GM12878 (cell line): ENCODE results near the gene ZSCAN9. TPM values are rescaled to one million over a fixed set of nuclear protein-coding genes. Genes with fewer than 3 reads are reported as not detected.

Experiments
- ATAC-seq: fragments of 200-7000 bp; cut with Tn5 transposase; 3 replicates; pipeline ENCODE4 v1.9.1; 2020; ENCODE audit warnings: mild to moderate bottlenecking, moderate library complexity
- BruUV-seq: library from RNA; stranded (reverse); fragments of 400-500 nt; replicated peaks from 2 replicates; lab custom pipeline; 2021; lab: Mats Ljungman, UMichigan
- CTCF ChIA-PET: fragments of 300-600 bp; sonication (Branson Sonifier 250); formaldehyde crosslinking; extraction: SDS; loops from one replicate; lab custom pipeline; 2021; ENCODE audit warnings: inconsistent platforms; lab: Yijun Ruan, JAX
- POLR2A ChIA-PET: fragments of 350-600 bp; formaldehyde crosslinking; extraction: SDS; loops from one replicate; lab custom pipeline; 2021; ENCODE audit warnings: inconsistent platforms; lab: Charles Lee
- RAD21 ChIA-PET: fragments of 300-600 bp; sonication (Branson Sonifier 250); formaldehyde crosslinking; loops from one replicate; lab custom pipeline; 2023; ENCODE audit warnings: antibody characterized with exemption; ENCODE audit not compliant: unreplicated experiment; lab: Charles Lee
- SMC1A ChIA-PET: fragments of 300-600 bp; sonication (Branson Sonifier 250); formaldehyde crosslinking; loops from one replicate; lab custom pipeline; 2023; ENCODE audit not compliant: unreplicated experiment, uncharacterized antibody; lab: Charles Lee
- DNase-seq: peaks from one replicate; pipeline ENCODE4 v3.0.0-alpha.2; 2011; ENCODE audit warnings: low read depth, low spot score
- FAIRE-seq: peaks from 3 replicates; lab custom pipeline; 2011; peaks lifted over from hg19 to GRCh38; lab: Jason Lieb, UNC
- H2AFZ ChIP-seq: 2 replicates; pipeline ENCODE4 v1.6.0; 2011; ENCODE audit warnings: low read depth, low read length, control low read depth; ENCODE audit not compliant: control insufficient read depth
- H3K27ac ChIP-seq: 2 replicates; pipeline ENCODE4 v1.5.1; 2011; ENCODE audit warnings: control low read depth; ENCODE audit not compliant: control insufficient read depth, insufficient read depth
- H3K27me3 ChIP-seq, 2 experiments: replicated peaks in 1 of 2; 2 replicates each; pipeline versions ENCODE4 v1.6.0 to v1.6.1; 2011; ENCODE audit warnings: low read length in 1 of 2; ENCODE audit not compliant: control insufficient read depth in 2 of 2, insufficient read depth in 2 of 2
- H3K36me3 ChIP-seq, 2 experiments: 2 replicates each; pipeline ENCODE4 v1.5.1; 2011; ENCODE audit warnings: low read length in 1 of 2; ENCODE audit not compliant: control insufficient read depth in 2 of 2, insufficient read depth in 2 of 2
- H3K4me1 ChIP-seq: 2 replicates; pipeline ENCODE4 v1.6.1; 2011; ENCODE audit warnings: mild to moderate bottlenecking, low read length, moderate library complexity, mixed read lengths; ENCODE audit not compliant: control insufficient read depth, insufficient read depth
- H3K4me2 ChIP-seq: 2 replicates; pipeline ENCODE4 v1.6.0; 2011; ENCODE audit warnings: control low read depth; ENCODE audit not compliant: control insufficient read depth, insufficient read depth
- H3K4me3 ChIP-seq: fragments of 200-600 bp; sonication (generic); 2 replicates; pipeline ENCODE4 v1.5.1; 2016
- H3K79me2 ChIP-seq: 2 replicates; pipeline ENCODE4 v1.6.0; 2011; ENCODE audit warnings: low read length; ENCODE audit not compliant: control insufficient read depth, insufficient read depth
- H3K9ac ChIP-seq: 2 replicates; pipeline ENCODE4 v1.8.0; 2011; ENCODE audit warnings: low read length, control low read depth, mixed read lengths; ENCODE audit not compliant: control insufficient read depth, insufficient read depth
- H3K9me3 ChIP-seq: replicated peaks from 3 replicates; pipeline ENCODE4 v1.5.1; 2011; ENCODE audit warnings: mild to moderate bottlenecking, low read length; ENCODE audit not compliant: control insufficient read depth, insufficient read depth
- H4K20me1 ChIP-seq: 2 replicates; pipeline ENCODE4 v1.6.0; 2011; ENCODE audit not compliant: control insufficient read depth, insufficient read depth
- ATF3 ChIP-seq: IDR thresholded peaks from 2 replicates; pipeline ENCODE4 v1.6.1; 2011; ENCODE audit warnings: low read depth, mild to moderate bottlenecking, low read length, moderate library complexity, borderline replicate concordance; ENCODE audit errors: extremely low read depth
- CBX3 ChIP-seq: fragments of 200-600 bp; sonication (generic); IDR thresholded peaks from 2 replicates; pipeline ENCODE4 v1.6.1; 2016; ENCODE audit warnings: low read depth, borderline replicate concordance
- FOS ChIP-seq: IDR thresholded peaks from 3 replicates; pipeline ENCODE4 v1.6.1; 2011; ENCODE audit warnings: borderline replicate concordance; ENCODE audit not compliant: insufficient read length; ENCODE audit errors: extremely low read depth
- FOXM1 ChIP-seq: IDR thresholded peaks from 2 replicates; pipeline ENCODE4 v1.6.1; 2012; ENCODE audit warnings: low read depth, mild to moderate bottlenecking, inconsistent platforms, low read length, moderate library complexity
- IKZF1 ChIP-seq: fragments of 450-650 bp; conservative IDR thresholded peaks from 2 replicates; pipeline ENCODE4 v1.6.1; 2017; ENCODE audit warnings: antibody characterized with exemption, mild to moderate bottlenecking
- MEF2B ChIP-seq: fragments of 450-650 bp; IDR thresholded peaks from 2 replicates; pipeline ENCODE4 v1.6.1; 2018; ENCODE audit warnings: mild to moderate bottlenecking, moderate library complexity; ENCODE audit not compliant: partially characterized antibody, poor library complexity, severe bottlenecking
- MYC ChIP-seq: IDR thresholded peaks from 2 replicates; pipeline ENCODE4 v1.6.1; 2011; ENCODE audit warnings: mild to moderate bottlenecking, low read length, moderate library complexity, inconsistent platforms; ENCODE audit not compliant: insufficient read depth, insufficient replicate concordance, insufficient read length, severe bottlenecking
- NRF1 ChIP-seq: conservative IDR thresholded peaks from 2 replicates; pipeline ENCODE4 v1.6.1; 2011; ENCODE audit warnings: mild to moderate bottlenecking, low read depth, low read length, improper control_type of control experiment
- RCOR1 ChIP-seq: conservative IDR thresholded peaks from 2 replicates; pipeline ENCODE4 v1.6.1; 2012; ENCODE audit warnings: low read depth, low read length, improper control_type of control experiment
- TARDBP ChIP-seq: IDR thresholded peaks from 2 replicates; pipeline ENCODE4 v1.6.1; 2016; ENCODE audit warnings: borderline replicate concordance
- TCF3 ChIP-seq: IDR thresholded peaks from 2 replicates; pipeline ENCODE4 v1.6.1; 2012; ENCODE audit warnings: low read depth, mild to moderate bottlenecking, low read length, borderline replicate concordance; ENCODE audit not compliant: insufficient read depth
- WRNIP1 ChIP-seq: IDR thresholded peaks from 2 replicates; pipeline ENCODE4 v1.6.1; 2011; ENCODE audit warnings: low read depth, low read length, improper control_type of control experiment, borderline replicate concordance
- WGBS: methylation state at CpG from one replicate; pipeline ENCODE4 v1.1.6; 2016; ENCODE audit warnings: low lambda C conversion rate; ENCODE audit not compliant: insufficient replicate concordance, insufficient coverage; ENCODE audit errors: missing lambda C conversion rate; 5-methylcytosine and 5-hydroxymethylcytosine counted together
- in situ Hi-C: fragments of 300-500 bp; cut with MboI; formaldehyde crosslinking; loops from 9 replicates; pipeline ENCODE4 v1.14.3; 2018; ENCODE audit warnings: mixed read lengths
- intact Hi-C: fragments of 100-400 bp; cut with micrococcal nuclease; formaldehyde crosslinking; loops from one replicate; pipeline ENCODE4 v1.14.2; 2022; ENCODE audit not compliant: unreplicated experiment
- polyA plus RNA-seq, 11 experiments: library from polyadenylated mRNA; depleted of rRNA in 4 of 11; unstranded in 6 of 11; stranded (reverse) in 5 of 11; fragments of >200 nt; fragmentation: Nextera tagmentation in 4 of 11; fragmentation: Illumina TruSeq in 1 of 11; extraction: Ambion mirVana in 4 of 11; extraction: Trizol in 1 of 11; gene quantifications; 1 replicate in 1 of 11; 2 replicates in 10 of 11; pipeline versions ENCODE4 v1.2.1 to v1.2.3, GENCODE V29; 2011 to 2016; ENCODE audit warnings: inconsistent platforms in 2 of 11, missing spikeins in 2 of 11, low read depth in 1 of 11
- total RNA-seq, 4 experiments: library from RNA; depleted of rRNA in 3 of 4; stranded (reverse); fragments of >200 nt in 3 of 4; fragmentation: Illumina TruSeq in 1 of 4; extraction: Trizol in 1 of 4; gene quantifications; 2 replicates each; pipeline versions ENCODE4 v1.2.1 to v1.2.3, GENCODE V29; 2013 to 2021

The ZSCAN9 gene
- total and polyA plus RNA-seq, 10 of the 15 experiments (the other 5 are each of a cell fraction or from before 2014, with no cell fraction given): 8.1 to 28.7 (median 17.4) TPM

DNA sequence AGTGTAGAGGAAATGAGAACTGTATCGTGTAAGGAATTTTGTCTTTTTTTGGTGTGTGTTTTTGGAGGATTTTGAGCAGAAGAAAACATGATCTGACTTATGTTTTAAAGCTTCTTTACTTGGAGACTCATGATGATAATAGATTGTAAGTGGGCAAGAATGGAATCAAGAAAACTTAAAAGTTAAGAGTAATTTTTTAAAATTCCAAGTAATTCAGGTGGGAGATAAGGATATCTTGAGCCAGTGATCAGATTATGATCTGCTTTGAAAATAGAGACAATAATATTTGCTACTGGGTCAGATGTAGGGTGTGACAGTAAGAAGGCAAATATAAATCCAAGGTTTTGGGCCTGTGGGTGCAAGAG is 42.6 kb downstream of the ZSCAN9 start:
- Histone ChIP-seq H3K4me3 (peak overlapping the region; percentile 96), H3K4me2 (peak overlapping the region; percentile 92), H3K9ac (peak overlapping the region; percentile 77), H3K9me3 (no peaks in the 10 kb centered on the region; the same call in 2 of the 3 replicates), H2AFZ (peak overlapping the region; percentile 87), H4K20me1 (no peaks in the 10 kb centered on the region), H3K27ac (peak overlapping the region; percentile 84; the same call in 1 of the 2 replicates), H3K4me1 (no peaks in the 10 kb centered on the region), H3K27me3 (no peaks in the 10 kb centered on the region), H3K36me3 (no peaks in the 10 kb centered on the region)
- FAIRE-seq (no peak), DNase-seq (no peak), ATAC-seq (no peak)
- WGBS: 0% methylated on average over 1 of the region's 1 CpG
- ChIA-PET RAD21 (interaction anchor here (0.6 to 3.3 kb wide), 9 partner anchors 13 to 163 kb away, joined by 3 to 22 read pairs (median 5); partner anchors contain the start of genes PGBD1, ZKSCAN4 and ZKSCAN8), POLR2A (interaction anchor here (1.0 to 2.7 kb wide), 5 partner anchors 14 to 126 kb away, joined by 3 to 11 read pairs (median 5); partner anchors contain the start of genes PGBD1, ZKSCAN4, ZKSCAN8 and ZSCAN31), SMC1A (interaction anchor here (1.1 to 4.0 kb wide), 14 partner anchors 10 to 151 kb away, joined by 3 to 30 read pairs (median 8); partner anchors contain the start of genes PGBD1, ZKSCAN3, ZKSCAN4 and ZSCAN31), CTCF (interaction anchor here (0.5 to 2.6 kb wide), 8 partner anchors 11 to 1080 kb away, joined by 3 to 14 read pairs (median 4); no protein-coding TSS in a partner anchor)
- intact Hi-C loops (loop anchor here (2.0 to 5.0 kb wide), 3 partner anchors 15 to 90 kb away; partner anchors contain the start of genes ZKSCAN4 and ZSCAN31), in situ Hi-C loops (no loop called here)
- TSS peak; percentile 74 for BruUV-seq
- no peak for TF ChIP-seq CBX3
- no peak for TF ChIP-seq MYC
- TF ChIP-seq IKZF1: no peak
- no peak for TF ChIP-seq NRF1
- TF ChIP-seq FOS: no peak
- TF ChIP-seq, all 136 proteins: peak for 0
- H3K79me2 ChIP-seq: peaks cover 11% of the 10 kb centered on the region

GRCh38 chr6:28269492-28269891 is 44.4 kb downstream of the ZSCAN9 start:
- no peak for FAIRE-seq
- ChIA-PET SMC1A (interaction anchor here (1.3 to 1.8 kb wide), 3 partner anchors 10 to 66 kb away, joined by 3 to 4 read pairs (median 4); no protein-coding TSS in a partner anchor), RAD21 (interaction anchor here (0.8 kb wide), 1 partner anchor 17 kb away, joined by 3 read pairs; the partner anchor contains the start of gene ZKSCAN4), POLR2A (interaction anchor here (1.4 to 1.5 kb wide), 2 partner anchors 10 to 58 kb away, joined by 3 to 5 read pairs; no protein-coding TSS in a partner anchor), CTCF (no interaction called here)
- no peaks in the 10 kb centered on the region; a peak in 3 of 4 replicates for H3K36me3 ChIP-seq
- in situ Hi-C loops: no loop called here
- H3K27ac ChIP-seq: no peak overlapping the region
- no peaks in the 10 kb centered on the region; the same call in 2 of the 3 replicates for H3K9me3 ChIP-seq
- BruUV-seq: no TSS peak
- H3K4me2 ChIP-seq: no peak overlapping the region
- H3K9ac ChIP-seq: no peak overlapping the region
- peaks cover 11% of the 10 kb centered on the region for H3K79me2 ChIP-seq
- H3K27me3 ChIP-seq: no peaks in the 10 kb centered on the region
- intact Hi-C loops: loop anchor here (5.0 kb wide), 2 partner anchors 68 to 88 kb away; partner anchors contain the start of gene ZSCAN31
- no peak for ATAC-seq
- DNase-seq: no peak
- H3K4me1 ChIP-seq: no peaks in the 10 kb centered on the region
- H3K4me3 ChIP-seq: no peak overlapping the region
- no peaks in the 10 kb centered on the region for H4K20me1 ChIP-seq
- H2AFZ ChIP-seq: no peak overlapping the region
- TF ChIP-seq MEF2B (no peak), FOXM1 (no peak), WRNIP1 (no peak), TARDBP (no peak), TCF3 (no peak), ATF3 (no peak), RCOR1 (no peak)
